NCI-H69 (cell line): Measurements from ENCODE around the gene TBC1D2B.
A peak's percentile ranks its signal among the peaks of the same experiment; 100 is the strongest.

Source experiments
- DNase-seq: peaks from one replicate; lab custom pipeline; 2025; lab: John Stamatoyannopoulos, UW

TBC1D2B gene

GRCh38 chr15:78097667-78098066, 20.2 kb upstream of the TBC1D2B start:
- no peak for DNase-seq

GRCh38 chr15:78093242-78094020, 15.9 kb upstream of the TBC1D2B start:
- no peak for DNase-seq

- no peak for DNase-seq
Observed at GRCh38 chr15:78092261-78093041, 14.9 kb upstream of the TBC1D2B start, which contains the start of gene SH2D7. Gene SH2D7 (plus strand): TSS chr15:78092561. CDS start chr15:78092585, 24 bp downstream.

- no peak for DNase-seq
Observed at GRCh38 chr15:78090422-78091063, 13.0 kb upstream of the TBC1D2B start.

GRCh38 chr15:78088773-78089080, 11.2 kb upstream of the TBC1D2B start:
- DNase-seq = peak; percentile 31

GRCh38 chr15:78087951-78088772, 10.7 kb upstream of the TBC1D2B start:
- no peak for DNase-seq

- DNase-seq = no peak
Observed at GRCh38 chr15:78085928-78086327, 8.4 kb upstream of the TBC1D2B start.

- DNase-seq = no peak
Observed at GRCh38 chr15:78084449-78084750, 6.9 kb upstream of the TBC1D2B start.

- no peak for DNase-seq
Observed at GRCh38 chr15:78083687-78084448, 6.4 kb upstream of the TBC1D2B start.

GRCh38 chr15:78083186-78083585, 5.7 kb upstream of the TBC1D2B start:
- DNase-seq = no peak

GRCh38 chr15:78082743-78083110, 5.2 kb upstream of the TBC1D2B start:
- no peak for DNase-seq

GRCh38 chr15:78082106-78082742, 4.7 kb upstream of the TBC1D2B start:
- DNase-seq = no peak

GRCh38 chr15:78080088-78080460, 2.6 kb upstream of the TBC1D2B start:
- no peak for DNase-seq

- no peak for DNase-seq
Observed at GRCh38 chr15:78079298-78080087, 2.0 kb upstream of the TBC1D2B start.

- DNase-seq = peak; percentile 62
Observed at GRCh38 chr15:78077871-78078210, 330 bp upstream of the TBC1D2B start.

- DNase-seq = no peak
Observed at GRCh38 chr15:78076231-78077052, 1.1 kb downstream of the TBC1D2B start.

GRCh38 chr15:78075490-78076230, 1.9 kb downstream of the TBC1D2B start:
- DNase-seq = peak; percentile 68

GRCh38 chr15:78073046-78073787, 4.3 kb downstream of the TBC1D2B start:
- DNase-seq = no peak
